ENCODE measurements around the gene ANKDD1B. TPM values are rescaled to one million over a fixed set of nuclear protein-coding genes. Genes with fewer than 3 reads are reported as not detected.
"Not testable (repeated sequence)": the region's sequence is repeated elsewhere in the genome, so short reads cannot be mapped to it uniquely, and the experiment has no call there.

The ANKDD1B gene
- total RNA-seq, 8 experiments from 2014 or later, result 0.08 to 2.6 (median 0.31) TPM; not detected in 2

GRCh38 chr5:75603371-75603770 lies 7.9 kb upstream of the ANKDD1B start:
- Histone ChIP-seq H3K4me1 (replicated peaks in 1 of 2) (no peaks in the 10 kb centered on the region), H3K4me3 (no peak overlapping the region), H3K27ac (no peak overlapping the region)
- in situ Hi-C loops (cut with MboI; ENCODE audit: low pct_unique_long_range_greater_than_20kb in 2 of 9, low sequenced_read_pairs in 9 of 9, unreplicated experiment in 9 of 9), result no loop called here
- ATAC-seq (replicated peaks in 6 of 8), result peak in 3 of 8 experiments; percentile 49 to 77 (median 52)

GRCh38 chr5:75603821-75604220 lies 7.4 kb upstream of the ANKDD1B start:
- Histone ChIP-seq H3K27ac (no peak overlapping the region), H3K4me1 (replicated peaks in 1 of 2) (no peaks in the 10 kb centered on the region), H3K4me3 (no peak overlapping the region)
- 94 to 100% (median 100%) methylated on average over 1 to 2 of the region's 2 CpGs; no CpG with 5 or more reads in 4 of the 10 experiments for WGBS, 10 experiments
- in situ Hi-C loops (cut with MboI; ENCODE audit: low pct_unique_long_range_greater_than_20kb in 2 of 9, low sequenced_read_pairs in 9 of 9, unreplicated experiment in 9 of 9), result no loop called here
- no peak for ATAC-seq (replicated peaks in 6 of 8)

GRCh38 chr5:75607341-75607740 lies 3.9 kb upstream of the ANKDD1B start:
- H3K4me3 ChIP-seq; in situ Hi-C loops (cut with MboI; ENCODE audit: low pct_unique_long_range_greater_than_20kb in 2 of 9, low sequenced_read_pairs in 9 of 9, unreplicated experiment in 9 of 9); H3K27ac ChIP-seq; ATAC-seq (replicated peaks in 6 of 8): not testable (repeated sequence)
- WGBS, 10 experiments, result 80 to 100% (median 92%) methylated on average over 1 to 4 of the region's 5 CpGs; no CpG with 5 or more reads in 4 of the 10 experiments
- H3K4me1 ChIP-seq (replicated peaks in 1 of 2), result peaks cover 11 to 12% of the 10 kb centered on the region in 2 donors

- H3K4me3 ChIP-seq, result no peak overlapping the region
- no peak for ATAC-seq (replicated peaks in 6 of 8)
- H3K4me1 ChIP-seq (replicated peaks in 1 of 2), result peaks cover 11 to 12% of the 10 kb centered on the region in 2 donors
- in situ Hi-C loops (cut with MboI; ENCODE audit: low pct_unique_long_range_greater_than_20kb in 2 of 9, low sequenced_read_pairs in 9 of 9, unreplicated experiment in 9 of 9), result no loop called here
- H3K27ac ChIP-seq, result no peak overlapping the region
- WGBS, 10 experiments, result 80 to 100% (median 100%) methylated on average over 1 of the region's 1 CpG; no CpG with 5 or more reads in 3 of the 10 experiments
Measured at GRCh38 chr5:75608870-75609269, 2.4 kb upstream of the ANKDD1B start.

GRCh38 chr5:75610201-75610600 lies 1.1 kb upstream of the ANKDD1B start:
- Histone ChIP-seq H3K4me3 (no peak overlapping the region), H3K27ac (no peak overlapping the region), H3K4me1 (replicated peaks in 1 of 2) (peaks cover 11 to 12% of the 10 kb centered on the region in 2 donors)
- in situ Hi-C loops (cut with MboI; ENCODE audit: low pct_unique_long_range_greater_than_20kb in 2 of 9, low sequenced_read_pairs in 9 of 9, unreplicated experiment in 9 of 9), result no loop called here
- WGBS, 10 experiments, result 67 to 98% (median 82%) methylated on average over 1 to 5 of the region's 5 CpGs; no CpG with 5 or more reads in 1 of the 10 experiments
- ATAC-seq (replicated peaks in 6 of 8), result no peak

- H3K27ac ChIP-seq; in situ Hi-C loops (cut with MboI; ENCODE audit: low pct_unique_long_range_greater_than_20kb in 2 of 9, low sequenced_read_pairs in 9 of 9, unreplicated experiment in 9 of 9): not testable (repeated sequence)
- peaks cover 11 to 12% of the 10 kb centered on the region in 2 donors for H3K4me1 ChIP-seq (replicated peaks in 1 of 2)
- peak in 4 of 8 experiments; percentile 9 to 17 (median 15) for ATAC-seq (replicated peaks in 6 of 8)
- WGBS, 10 experiments, result 0 to 47% (median 19%) methylated on average over 1 to 9 of the region's 11 CpGs; no CpG with 5 or more reads in 1 of the 10 experiments
- H3K4me3 ChIP-seq, result peak overlapping the region in 2 of 5 donors; percentile 25 to 27
Measured at GRCh38 chr5:75610859-75611310, 368 bp upstream of the ANKDD1B start.

GRCh38 chr5:75612226-75612569 lies 945 bp downstream of the ANKDD1B start:
- Histone ChIP-seq H3K27ac (no peak overlapping the region), H3K4me3 (no peak overlapping the region), H3K4me1 (replicated peaks in 1 of 2) (peaks cover 19 to 24% of the 10 kb centered on the region in 2 donors)
- WGBS, 10 experiments, result 40 to 100% (median 67%) methylated on average over 1 of the region's 12 CpGs; no CpG with 5 or more reads in 7 of the 10 experiments
- ATAC-seq (replicated peaks in 6 of 8), result peak in 2 of 8 experiments; percentile 3 to 7
- in situ Hi-C loops (cut with MboI; ENCODE audit: low pct_unique_long_range_greater_than_20kb in 2 of 9, low sequenced_read_pairs in 9 of 9, unreplicated experiment in 9 of 9), result no loop called here

- Histone ChIP-seq H3K27ac (no peak overlapping the region), H3K4me1 (replicated peaks in 1 of 2) (peaks cover 19 to 25% of the 10 kb centered on the region in 2 donors), H3K4me3 (no peak overlapping the region)
- in situ Hi-C loops (cut with MboI; ENCODE audit: low pct_unique_long_range_greater_than_20kb in 2 of 9, low sequenced_read_pairs in 9 of 9, unreplicated experiment in 9 of 9), result no loop called here
- WGBS, 10 experiments, result 97 to 100% (median 100%) methylated on average over 1 to 3 of the region's 3 CpGs
- ATAC-seq (replicated peaks in 6 of 8), result no peak
Measured at GRCh38 chr5:75612901-75613300, 1.6 kb downstream of the ANKDD1B start.

- 100% methylated on average over 1 of the region's 1 CpG; no CpG with 5 or more reads in 6 of the 10 experiments for WGBS, 10 experiments
- in situ Hi-C loops (cut with MboI; ENCODE audit: low pct_unique_long_range_greater_than_20kb in 2 of 9, low sequenced_read_pairs in 9 of 9, unreplicated experiment in 9 of 9), result no loop called here
- Histone ChIP-seq H3K27ac (no peak overlapping the region), H3K4me1 (replicated peaks in 1 of 2) (peaks cover 19 to 25% of the 10 kb centered on the region in 2 donors), H3K4me3 (no peak overlapping the region)
- ATAC-seq (replicated peaks in 6 of 8), result no peak
Measured at GRCh38 chr5:75614176-75614575, 2.9 kb downstream of the ANKDD1B start.

- 27 to 96% (median 53%) methylated on average over 1 to 4 of the region's 4 CpGs; no CpG with 5 or more reads in 2 of the 10 experiments for WGBS, 10 experiments
- H3K4me1 ChIP-seq (replicated peaks in 1 of 2), result peaks cover 10 to 14% of the 10 kb centered on the region in 2 donors
- ATAC-seq (replicated peaks in 6 of 8), result peak in 1 of 8 experiments; percentile 10
- no peak overlapping the region for H3K4me3 ChIP-seq
- H3K27ac ChIP-seq, result no peak overlapping the region
- in situ Hi-C loops (cut with MboI; ENCODE audit: low pct_unique_long_range_greater_than_20kb in 2 of 9, low sequenced_read_pairs in 9 of 9, unreplicated experiment in 9 of 9), result no loop called here
Measured at GRCh38 chr5:75616371-75616881, 5.2 kb downstream of the ANKDD1B start.

- no peak overlapping the region for H3K4me3 ChIP-seq
- in situ Hi-C loops (cut with MboI; ENCODE audit: low pct_unique_long_range_greater_than_20kb in 2 of 9, low sequenced_read_pairs in 9 of 9, unreplicated experiment in 9 of 9), result no loop called here
- WGBS, 10 experiments, result 0 to 100% (median 75%) methylated on average over 1 to 7 of the region's 7 CpGs; no CpG with 5 or more reads in 1 of the 10 experiments
- peak in 2 of 8 experiments; percentile 33 to 57 for ATAC-seq (replicated peaks in 6 of 8)
- no peak overlapping the region for H3K27ac ChIP-seq
- H3K4me1 ChIP-seq (replicated peaks in 1 of 2), result peaks cover 8 to 14% of the 10 kb centered on the region in 2 donors
Measured at GRCh38 chr5:75616971-75617621, 5.8 kb downstream of the ANKDD1B start.

GRCh38 chr5:75617736-75618352 lies 6.6 kb downstream of the ANKDD1B start:
- in situ Hi-C loops (cut with MboI; ENCODE audit: low pct_unique_long_range_greater_than_20kb in 2 of 9, low sequenced_read_pairs in 9 of 9, unreplicated experiment in 9 of 9), result no loop called here
- H3K27ac ChIP-seq, result no peak overlapping the region
- ATAC-seq (replicated peaks in 6 of 8), result peak in 1 of 8 experiments; percentile 44

GRCh38 chr5:75620184-75620959 lies 9.1 kb downstream of the ANKDD1B start:
- Histone ChIP-seq H3K27ac (no peak overlapping the region), H3K4me1 (replicated peaks in 1 of 2) (peaks cover 8 to 14% of the 10 kb centered on the region in 2 donors), H3K4me3 (no peak overlapping the region)
- 40 to 100% (median 68%) methylated on average over 1 to 4 of the region's 4 CpGs for WGBS, 10 experiments
- ATAC-seq (replicated peaks in 6 of 8), result peak in 1 of 8 experiments; percentile 32
- in situ Hi-C loops (cut with MboI; ENCODE audit: low pct_unique_long_range_greater_than_20kb in 2 of 9, low sequenced_read_pairs in 9 of 9, unreplicated experiment in 9 of 9), result no loop called here

More at GRCh38 chr5:75617736-75618352, 6.6 kb downstream of the ANKDD1B start:
- Histone ChIP-seq H3K4me1 (replicated peaks in 1 of 2) (peaks cover 8 to 14% of the 10 kb centered on the region in 2 donors), H3K4me3 (no peak overlapping the region)
- 54 to 96% (median 89%) methylated on average over 3 to 5 of the region's 5 CpGs for WGBS, 10 experiments
